ENCODE results near the gene TRPM1.
A peak's percentile ranks its signal among the peaks of the same experiment; 100 is the strongest.

The TRPM1 gene

DNA sequence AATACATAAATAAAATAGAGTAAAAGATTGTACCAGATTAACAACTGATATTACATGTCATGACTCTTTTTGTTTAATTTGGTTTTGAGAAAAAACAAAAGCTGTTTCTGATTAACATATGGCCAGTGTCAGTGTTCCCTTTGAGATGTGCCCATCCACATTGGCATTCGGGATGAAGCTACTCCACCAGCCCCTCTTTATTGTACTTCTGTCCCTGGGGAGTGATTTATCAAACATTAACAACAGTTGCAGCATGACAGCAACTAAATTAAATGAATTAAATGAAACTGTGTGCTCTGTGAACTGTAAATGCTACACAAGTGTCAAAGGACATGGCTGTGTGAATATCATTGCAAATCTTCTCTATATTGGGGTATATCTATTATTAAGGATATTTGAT, 84.2 kb downstream of the TRPM1 start:
- no peak for DNase-seq (ENCODE audit: low read depth)

GRCh38 chr15:31016446-31016915, 85.0 kb downstream of the TRPM1 start:
- DNase-seq (ENCODE audit: low read depth), result no peak

GRCh38 chr15:31014608-31014925, 87.0 kb downstream of the TRPM1 start:
- no peak for DNase-seq (ENCODE audit: low read depth)

DNA sequence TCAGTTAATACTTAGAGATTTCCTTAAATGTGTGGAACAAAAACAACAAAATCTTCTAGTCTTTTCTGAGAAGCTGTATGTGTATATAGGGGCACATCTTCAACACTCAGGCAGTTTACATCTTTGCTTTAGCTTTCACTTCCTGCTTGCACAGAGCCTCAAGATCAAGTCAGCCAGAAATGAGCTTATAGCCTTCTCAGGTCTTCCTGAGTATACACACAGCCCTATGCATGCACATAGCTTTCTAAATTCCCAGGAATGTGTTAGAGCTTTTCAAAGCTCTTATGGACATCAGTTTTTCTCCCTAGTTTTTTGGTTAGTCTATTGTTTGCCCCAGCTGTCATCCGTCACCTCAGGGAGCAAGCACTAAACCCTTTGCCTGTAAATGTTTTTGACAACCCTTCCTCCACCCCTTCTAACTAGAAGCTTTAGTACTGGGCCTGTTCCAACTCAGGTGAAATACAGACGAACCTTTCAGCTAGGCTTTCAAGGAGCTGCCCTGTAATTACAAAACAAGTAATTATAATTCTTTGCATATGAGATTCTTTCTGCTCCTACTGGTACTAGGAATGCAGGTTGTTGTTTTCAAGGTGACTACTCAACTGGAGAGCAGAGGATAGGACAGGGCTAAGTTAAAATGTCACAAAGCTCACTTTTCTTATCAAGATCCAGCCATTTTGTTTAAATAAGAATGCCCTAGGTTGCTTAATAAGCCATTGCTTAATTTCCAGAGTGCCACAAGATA, 87.5 kb downstream of the TRPM1 start:
- DNase-seq (ENCODE audit: low read depth), result no peak

DNA sequence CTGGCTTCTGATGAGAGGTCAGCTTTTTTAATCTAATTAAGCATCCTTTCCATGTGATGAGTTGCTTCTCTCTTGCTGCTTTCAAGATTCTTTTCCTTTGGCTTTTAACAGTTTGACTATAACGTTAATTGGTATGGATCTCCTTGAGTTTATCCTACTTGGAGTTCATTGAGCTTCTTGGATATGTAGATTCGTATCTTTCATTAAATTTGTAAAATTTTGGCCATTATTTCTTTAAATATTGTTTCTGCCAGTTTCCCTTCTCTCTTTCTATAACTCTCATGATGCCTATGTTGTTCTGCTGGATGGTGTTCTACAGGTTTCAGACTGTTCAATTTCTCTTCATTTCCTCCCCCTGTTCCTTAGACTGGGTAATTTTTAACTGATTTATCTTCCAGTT, 89.1 kb downstream of the TRPM1 start:
- no peak for DNase-seq (ENCODE audit: low read depth)

DNA sequence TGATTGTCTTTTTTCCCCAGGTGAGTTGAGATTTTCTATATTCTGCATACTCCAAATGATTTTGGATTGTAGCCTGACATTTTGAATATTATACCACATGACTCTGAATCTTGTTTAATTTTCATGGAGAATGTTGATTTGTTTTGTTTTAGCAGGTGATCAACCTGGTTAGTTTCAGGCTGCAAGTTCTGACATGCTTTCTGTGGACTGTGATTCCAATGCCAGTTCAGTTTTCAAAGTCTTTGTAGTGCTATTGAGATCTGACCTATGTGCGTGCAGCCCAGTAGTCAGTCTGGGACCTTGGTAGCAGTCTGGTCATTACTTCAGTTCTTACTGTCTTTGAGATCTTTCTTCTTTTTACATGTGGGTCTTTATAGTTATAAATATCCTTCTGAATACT, 91.5 kb downstream of the TRPM1 start:
- no peak for DNase-seq (ENCODE audit: low read depth)

DNA sequence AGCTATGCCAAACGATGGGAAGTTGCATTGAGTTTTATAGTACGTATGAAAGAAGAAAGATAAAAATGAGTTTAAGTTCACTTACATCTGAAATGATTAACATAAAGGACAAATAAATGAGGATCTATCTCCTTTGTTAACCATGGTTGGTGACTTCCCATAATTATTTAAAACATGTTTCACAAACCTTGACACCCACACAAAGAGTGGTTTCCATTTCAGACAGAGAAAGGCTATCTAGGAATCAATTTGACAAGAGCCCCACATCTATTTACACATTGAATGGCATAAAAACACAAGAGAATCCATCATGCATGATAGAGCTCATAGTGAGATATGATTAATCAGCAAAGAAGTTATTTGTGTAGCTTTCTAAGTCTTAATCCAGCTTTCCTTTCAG, 95.9 kb downstream of the TRPM1 start:
- DNase-seq (ENCODE audit: low read depth), result no peak

- DNase-seq (ENCODE audit: low read depth), result no peak
Measured at GRCh38 chr15:31004220-31004733, 97.2 kb downstream of the TRPM1 start.

GRCh38 chr15:31001702-31002101, 99.8 kb downstream of the TRPM1 start:
- no peak for DNase-seq (ENCODE audit: low read depth)

GRCh38 chr15:30999729-31000128, 101.8 kb downstream of the TRPM1 start:
- DNase-seq (ENCODE audit: low read depth), result no peak

GRCh38 chr15:30997270-30997669, 104.3 kb downstream of the TRPM1 start:
- DNase-seq (ENCODE audit: low read depth), result no peak

- no peak for DNase-seq (ENCODE audit: low read depth)
Measured at GRCh38 chr15:30992249-30992864, 109.2 kb downstream of the TRPM1 start.

GRCh38 chr15:30991255-30992235, 110.0 kb downstream of the TRPM1 start, which contains the start of gene MTMR10:
TSS of gene MTMR10 (minus strand) at chr15:30991628. CDS start at chr15:30991506, 122 bp downstream.
- peak; percentile 44 for DNase-seq (ENCODE audit: low read depth)

GRCh38 chr15:30990446-30991254, 110.9 kb downstream of the TRPM1 start:
- DNase-seq (ENCODE audit: low read depth), result no peak

DNA sequence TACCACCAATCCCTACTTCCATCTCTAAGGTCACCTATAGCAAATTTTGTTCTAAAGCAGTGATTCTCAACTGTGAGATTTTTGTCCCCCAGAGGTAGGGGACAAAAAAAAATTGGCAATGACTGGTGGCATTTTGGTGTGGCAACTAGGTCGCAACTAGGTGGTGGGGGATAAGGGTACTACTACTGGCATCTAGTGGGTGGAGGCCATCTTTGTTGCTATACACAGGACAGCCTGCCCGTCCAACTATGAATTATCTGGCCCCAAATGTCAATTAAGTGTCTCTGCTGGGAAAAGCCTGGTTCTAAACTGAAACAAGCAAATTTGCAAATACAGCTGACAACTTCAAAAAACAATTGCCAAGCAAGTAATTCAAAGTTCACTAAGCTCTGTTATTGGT, 111.5 kb downstream of the TRPM1 start:
- no peak for DNase-seq (ENCODE audit: low read depth)

- DNase-seq (ENCODE audit: low read depth), result no peak
Measured at GRCh38 chr15:30985081-30985531, 116.4 kb downstream of the TRPM1 start.

DNA sequence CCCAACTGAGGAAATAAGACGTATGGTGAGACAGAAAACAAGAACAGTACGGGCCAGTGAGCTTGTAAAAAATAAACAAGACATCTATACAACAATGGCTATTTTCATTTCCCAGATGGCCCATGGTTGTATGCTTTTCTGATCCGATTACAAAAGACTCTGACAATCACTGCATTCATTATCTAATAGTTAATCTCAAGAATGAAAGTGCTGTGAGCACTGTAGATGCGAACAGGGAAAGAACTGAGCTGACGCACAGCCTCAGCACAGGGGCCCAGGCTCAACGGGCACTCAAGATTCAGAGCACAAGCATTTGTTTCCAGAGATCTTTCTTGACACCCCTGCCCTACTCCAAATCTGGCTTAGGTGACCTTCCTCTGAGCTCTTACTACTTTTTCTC, 117.0 kb downstream of the TRPM1 start:
- no peak for DNase-seq (ENCODE audit: low read depth)

DNA sequence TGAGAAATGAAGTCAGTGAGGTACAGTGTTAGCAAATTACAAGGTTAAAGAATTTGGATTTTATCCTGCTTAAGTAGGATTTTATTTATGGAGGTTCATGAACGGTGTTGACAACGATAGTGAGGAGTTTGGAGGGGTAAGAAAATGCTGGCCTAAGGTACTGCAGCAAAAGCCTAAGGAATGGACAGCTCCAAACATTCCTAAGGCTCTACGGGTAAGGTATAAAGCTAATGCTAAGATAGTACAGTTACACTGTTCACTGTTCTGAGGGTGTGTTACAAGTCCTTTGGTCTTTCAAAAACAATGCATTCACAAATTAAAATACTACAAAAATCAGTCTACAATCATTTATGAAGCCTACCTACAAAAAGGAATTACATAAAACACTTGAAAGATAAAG, 117.4 kb downstream of the TRPM1 start:
- DNase-seq (ENCODE audit: low read depth), result no peak

DNA sequence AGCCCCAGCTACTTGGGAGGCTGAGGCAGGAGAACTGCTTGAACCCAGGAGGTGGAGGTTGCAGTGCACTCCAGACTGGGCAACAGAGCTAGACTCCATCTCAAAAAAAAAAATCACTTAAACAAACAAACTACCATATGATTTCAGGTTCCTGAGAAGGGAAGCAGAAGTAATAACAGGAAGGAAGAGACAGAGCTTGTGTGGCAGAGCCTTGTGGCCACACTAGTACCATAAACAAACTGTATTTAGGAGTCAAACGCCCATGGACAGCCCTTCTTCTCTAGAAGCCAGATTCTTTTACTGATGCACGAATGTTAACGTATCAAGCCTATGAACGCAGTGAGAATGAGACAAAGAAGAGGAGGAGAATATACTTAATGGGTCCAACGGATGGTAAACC, 122.1 kb downstream of the TRPM1 start:
- no peak for DNase-seq (ENCODE audit: low read depth)

GRCh38 chr15:30978328-30978727, 123.2 kb downstream of the TRPM1 start:
- DNase-seq (ENCODE audit: low read depth), result no peak

GRCh38 chr15:30974112-30974511, 127.4 kb downstream of the TRPM1 start:
- no peak for DNase-seq (ENCODE audit: low read depth)
